Ovary (tissue), 3 donors: ENCODE measurements around the gene ANKMY1.
"Not testable (repeated sequence)": the region's sequence is repeated elsewhere in the genome, so short reads cannot be mapped to it uniquely, and the experiment has no call there.

Experiments
- EP300 ChIP-seq: sonication (generic); formaldehyde crosslinking; IDR thresholded peaks from one replicate; pipeline ENCODE4 v1.6.1; 2017; ENCODE audit warnings: antibody characterized with exemption
- TF ChIP-seq, protein P1 (sequence below), 3 donors: fragments of 450-650 bp in 2 of 3; fragments of 200-600 bp in 1 of 3; IDR thresholded peaks; one replicate each; pipeline versions ENCODE4 v1.5.1 to v1.8.0; 2016 to 2022; ENCODE audit warnings: antibody characterized with exemption in 3 of 3, mild to moderate bottlenecking in 1 of 3
- donor health status: DM: no; HTN: no; CAD: no.

DNA sequence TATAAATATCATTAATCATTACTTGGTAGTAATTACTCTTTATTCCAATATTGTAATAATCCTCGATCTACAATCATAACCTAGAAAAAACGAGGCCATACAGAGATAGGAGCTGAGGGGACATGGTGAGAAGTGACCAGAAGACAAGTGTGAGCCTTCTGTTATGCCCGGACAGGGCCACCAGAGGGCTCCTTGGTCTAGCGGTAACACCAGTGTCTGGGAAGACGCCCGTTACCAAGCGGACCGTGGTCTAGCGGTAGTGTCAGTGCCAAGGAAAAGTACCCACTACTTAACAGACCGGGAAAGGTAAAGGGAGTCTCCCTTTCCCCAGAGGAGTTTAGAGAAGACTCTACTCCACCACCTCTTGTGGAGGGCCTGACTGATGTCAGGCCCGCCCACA lies 62.8 kb downstream of the ANKMY1 start:
- TF ChIP-seq, protein P1, sequence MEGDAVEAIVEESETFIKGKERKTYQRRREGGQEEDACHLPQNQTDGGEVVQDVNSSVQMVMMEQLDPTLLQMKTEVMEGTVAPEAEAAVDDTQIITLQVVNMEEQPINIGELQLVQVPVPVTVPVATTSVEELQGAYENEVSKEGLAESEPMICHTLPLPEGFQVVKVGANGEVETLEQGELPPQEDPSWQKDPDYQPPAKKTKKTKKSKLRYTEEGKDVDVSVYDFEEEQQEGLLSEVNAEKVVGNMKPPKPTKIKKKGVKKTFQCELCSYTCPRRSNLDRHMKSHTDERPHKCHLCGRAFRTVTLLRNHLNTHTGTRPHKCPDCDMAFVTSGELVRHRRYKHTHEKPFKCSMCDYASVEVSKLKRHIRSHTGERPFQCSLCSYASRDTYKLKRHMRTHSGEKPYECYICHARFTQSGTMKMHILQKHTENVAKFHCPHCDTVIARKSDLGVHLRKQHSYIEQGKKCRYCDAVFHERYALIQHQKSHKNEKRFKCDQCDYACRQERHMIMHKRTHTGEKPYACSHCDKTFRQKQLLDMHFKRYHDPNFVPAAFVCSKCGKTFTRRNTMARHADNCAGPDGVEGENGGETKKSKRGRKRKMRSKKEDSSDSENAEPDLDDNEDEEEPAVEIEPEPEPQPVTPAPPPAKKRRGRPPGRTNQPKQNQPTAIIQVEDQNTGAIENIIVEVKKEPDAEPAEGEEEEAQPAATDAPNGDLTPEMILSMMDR (IDR thresholded peaks at IDR 0.05) = not testable (repeated sequence)
- TF ChIP-seq EP300 = not testable (repeated sequence)
